Osteoblast (primary cell): ENCODE results near the gene SOX12. TPM values are rescaled to one million over a fixed set of nuclear protein-coding genes. Genes with fewer than 3 reads are reported as not detected.
A peak's percentile ranks its signal among the peaks of the same experiment; 100 is the strongest.

Source experiments
- DNase-seq: peaks from one replicate; pipeline ENCODE4 v3.0.0; 2011; ENCODE audit warnings: low spot score, mixed read lengths; ENCODE audit not compliant: insufficient read length; ENCODE audit errors: missing footprints
- H2AFZ ChIP-seq: 2 replicates; pipeline ENCODE4 v1.6.0; 2011; ENCODE audit warnings: mild to moderate bottlenecking, low read length
- H3K27ac ChIP-seq: 2 replicates; pipeline ENCODE4 v1.5.1; 2011; ENCODE audit warnings: mild to moderate bottlenecking, low read depth, low read length, moderate library complexity
- H3K27me3 ChIP-seq: 2 replicates; pipeline ENCODE4 v1.6.0; 2012; ENCODE audit warnings: mild to moderate bottlenecking, control low read depth, inconsistent platforms, low read length, moderate library complexity; ENCODE audit not compliant: insufficient read depth
- H3K36me3 ChIP-seq: 2 replicates; pipeline ENCODE4 v1.5.1; 2011; ENCODE audit warnings: mild to moderate bottlenecking, low read length, control low read depth, moderate library complexity; ENCODE audit not compliant: insufficient read depth
- H3K4me1 ChIP-seq: 2 replicates; pipeline ENCODE4 v1.5.1; 2011; ENCODE audit warnings: mild to moderate bottlenecking, low read length, control low read depth, moderate library complexity; ENCODE audit not compliant: insufficient read depth
- H3K4me2 ChIP-seq: 2 replicates; pipeline ENCODE4 v1.6.0; 2011; ENCODE audit warnings: mild to moderate bottlenecking, low read length; ENCODE audit not compliant: insufficient read depth
- H3K4me3 ChIP-seq: fragments of 200-600 bp; sonication (generic); 3 replicates; pipeline ENCODE4 v1.5.1; 2012; ENCODE audit warnings: mild to moderate bottlenecking, low read length, inconsistent platforms; ENCODE audit not compliant: insufficient read depth
- H3K79me2 ChIP-seq: 2 replicates; pipeline ENCODE4 v1.6.0; 2012; ENCODE audit warnings: mild to moderate bottlenecking, low read length, control low read depth, inconsistent platforms; ENCODE audit not compliant: insufficient read depth
- H3K9me3 ChIP-seq: 2 replicates; pipeline ENCODE4 v1.5.1; 2011; ENCODE audit warnings: low read depth, low read length, control low read depth
- H4K20me1 ChIP-seq: 2 replicates; pipeline ENCODE4 v1.6.0; 2012; ENCODE audit warnings: mild to moderate bottlenecking, low read length, control low read depth; ENCODE audit not compliant: insufficient read depth
- total RNA-seq: library from RNA; depleted of rRNA; stranded (reverse); fragments of >200 nt; gene quantifications from 2 replicates; pipeline ENCODE4 v1.2.3, GENCODE V29; 2012
- TF ChIP-seq, protein P1 (sequence below): IDR thresholded peaks from 2 replicates; pipeline ENCODE4 v1.5.1; 2011; ENCODE audit warnings: mild to moderate bottlenecking, low read depth, low read length, moderate library complexity; ENCODE audit errors: extremely low read depth

Gene SOX12
- total RNA-seq, 1 donor, result 6.9 TPM

GRCh38 chr20:325889-326644 is 715 bp downstream of the SOX12 start:
- DNase-seq, result peak; percentile 95
- H3K9me3 ChIP-seq, result no peaks in the 10 kb centered on the region
- no peak overlapping the region for H3K27ac ChIP-seq
- TF ChIP-seq, protein P1, sequence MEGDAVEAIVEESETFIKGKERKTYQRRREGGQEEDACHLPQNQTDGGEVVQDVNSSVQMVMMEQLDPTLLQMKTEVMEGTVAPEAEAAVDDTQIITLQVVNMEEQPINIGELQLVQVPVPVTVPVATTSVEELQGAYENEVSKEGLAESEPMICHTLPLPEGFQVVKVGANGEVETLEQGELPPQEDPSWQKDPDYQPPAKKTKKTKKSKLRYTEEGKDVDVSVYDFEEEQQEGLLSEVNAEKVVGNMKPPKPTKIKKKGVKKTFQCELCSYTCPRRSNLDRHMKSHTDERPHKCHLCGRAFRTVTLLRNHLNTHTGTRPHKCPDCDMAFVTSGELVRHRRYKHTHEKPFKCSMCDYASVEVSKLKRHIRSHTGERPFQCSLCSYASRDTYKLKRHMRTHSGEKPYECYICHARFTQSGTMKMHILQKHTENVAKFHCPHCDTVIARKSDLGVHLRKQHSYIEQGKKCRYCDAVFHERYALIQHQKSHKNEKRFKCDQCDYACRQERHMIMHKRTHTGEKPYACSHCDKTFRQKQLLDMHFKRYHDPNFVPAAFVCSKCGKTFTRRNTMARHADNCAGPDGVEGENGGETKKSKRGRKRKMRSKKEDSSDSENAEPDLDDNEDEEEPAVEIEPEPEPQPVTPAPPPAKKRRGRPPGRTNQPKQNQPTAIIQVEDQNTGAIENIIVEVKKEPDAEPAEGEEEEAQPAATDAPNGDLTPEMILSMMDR, result no peak
- no peaks in the 10 kb centered on the region for H3K27me3 ChIP-seq
- peak overlapping the region; percentile 76 for H2AFZ ChIP-seq
- no peaks in the 10 kb centered on the region for H3K36me3 ChIP-seq
- H3K4me2 ChIP-seq, result peak overlapping the region; percentile 95
- peaks cover 25% of the 10 kb centered on the region for H4K20me1 ChIP-seq
- peaks cover 30% of the 10 kb centered on the region for H3K4me1 ChIP-seq
- H3K79me2 ChIP-seq, result peaks cover 13% of the 10 kb centered on the region
- H3K4me3 ChIP-seq, result peak overlapping the region; percentile 86

GRCh38 chr20:326645-327185 is 1.4 kb downstream of the SOX12 start:
- Histone ChIP-seq H3K27ac (no peak overlapping the region), H3K79me2 (peaks cover 13% of the 10 kb centered on the region), H2AFZ (peak overlapping the region; percentile 22), H3K36me3 (no peaks in the 10 kb centered on the region), H3K4me3 (peak overlapping the region; percentile 86), H4K20me1 (peaks cover 26% of the 10 kb centered on the region), H3K9me3 (no peaks in the 10 kb centered on the region), H3K27me3 (no peaks in the 10 kb centered on the region), H3K4me2 (peak overlapping the region; percentile 95), H3K4me1 (peaks cover 30% of the 10 kb centered on the region)
- TF ChIP-seq, protein P1, result no peak
- peak; percentile 67 for DNase-seq

DNA sequence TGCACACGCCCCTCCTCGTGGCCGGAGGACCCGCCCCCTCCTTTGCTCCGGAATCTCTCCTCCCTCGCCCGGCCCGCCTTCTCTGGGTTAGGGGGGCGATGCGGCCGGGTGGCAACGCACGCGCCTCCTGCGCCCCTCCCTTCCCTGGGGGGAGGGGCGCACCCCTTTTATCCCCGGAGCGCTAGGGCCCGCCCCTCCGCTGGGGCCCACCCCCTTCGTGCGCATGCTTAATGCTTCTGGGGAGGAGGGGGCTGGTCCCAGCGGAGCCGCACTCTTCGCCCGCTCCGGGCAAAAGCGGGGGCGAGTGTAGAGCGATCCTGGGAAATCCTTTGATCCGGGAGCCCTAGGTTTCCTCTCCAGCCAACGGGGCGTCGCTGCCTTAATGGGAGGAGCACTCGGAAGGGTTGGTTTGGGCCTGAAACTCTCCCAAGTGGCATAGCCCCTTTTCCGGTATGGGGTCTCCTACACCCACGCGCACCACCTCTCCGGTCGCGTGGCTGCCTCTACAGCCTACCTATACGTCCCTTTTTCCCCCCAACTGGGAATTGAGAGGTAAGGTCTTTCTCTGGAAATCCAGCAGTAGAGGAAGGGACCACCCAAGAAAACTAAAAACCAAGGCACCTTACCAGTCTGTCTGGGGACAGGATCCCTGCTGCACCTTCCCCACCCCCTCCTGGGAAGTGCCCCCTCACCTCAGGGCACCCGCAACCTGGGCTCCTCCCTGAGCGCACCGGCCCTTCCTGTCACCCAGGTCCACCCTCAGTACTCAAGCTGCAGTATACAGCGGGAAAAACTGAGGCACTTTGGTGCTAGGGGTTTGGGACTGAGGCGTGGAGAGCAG is 2.1 kb downstream of the SOX12 start:
- H3K4me1 ChIP-seq, result peaks cover 30% of the 10 kb centered on the region
- DNase-seq, result peak; percentile 98
- H3K4me2 ChIP-seq, result peak overlapping the region; percentile 95
- peak overlapping the region; percentile 68 for H3K27ac ChIP-seq
- peak overlapping the region; percentile 51 for H2AFZ ChIP-seq
- H3K27me3 ChIP-seq, result no peaks in the 10 kb centered on the region
- H4K20me1 ChIP-seq, result peaks cover 26% of the 10 kb centered on the region
- H3K36me3 ChIP-seq, result no peaks in the 10 kb centered on the region
- TF ChIP-seq, protein P1, result no peak
- H3K9me3 ChIP-seq, result no peaks in the 10 kb centered on the region
- H3K79me2 ChIP-seq, result peaks cover 13% of the 10 kb centered on the region
- peak overlapping the region; percentile 86 for H3K4me3 ChIP-seq
